ENCODE measurements around the gene FAM107B. TPM values are rescaled to one million over a fixed set of nuclear protein-coding genes. Genes with fewer than 3 reads are reported as not detected.

The FAM107B gene
- total and polyA plus RNA-seq, 10 of the 15 experiments (the other 5 are each of a cell fraction or from before 2014, with no cell fraction given): 22.9 to 162 (median 86.6) TPM

- TF ChIP-seq CEBPB (IDR thresholded peaks at IDR 0.05; ENCODE audit: borderline replicate concordance in 1 of 2, low read depth in 2 of 2, low read length in 2 of 2) (no peak), TBL1XR1 (IDR thresholded peaks at IDR 0.05; ENCODE audit: low read depth, low read length) (no peak), NR2C1 (IDR thresholded peaks at IDR 0.05) (0 out of 2 replicates have a peak, but pooled peaks have one; percentile 0), ZNF592 (IDR thresholded peaks at IDR 0.05) (no peak), MYB (IDR thresholded peaks at IDR 0.05; ENCODE audit: borderline replicate concordance, low read depth, low read length) (no peak), ZZZ3 (IDR thresholded peaks at IDR 0.05; ENCODE audit: control insufficient read depth, insufficient read length, low read depth) (no peak), ZSCAN29 (IDR thresholded peaks at IDR 0.05) (no peak), TCF12 (IDR thresholded peaks at IDR 0.05; ENCODE audit: low read depth, low read length) (0 out of 2 replicates have a peak, but pooled peaks have one; percentile 5), CREB1 (IDR thresholded peaks at IDR 0.05; ENCODE audit: low read depth) (no peak), ZBTB11 (CRISPR knock-in tag; IDR thresholded peaks at IDR 0.05) (no peak), EED (IDR thresholded peaks at IDR 0.05; ENCODE audit: low read depth) (peak; percentile 71; the same call in 1 of the 2 replicates), E2F8 (IDR thresholded peaks at IDR 0.05; ENCODE audit: low read depth, partially characterized antibody) (no peak), SMARCA5 (IDR thresholded peaks at IDR 0.05) (no peak), HDGF (IDR thresholded peaks at IDR 0.05) (no peak), CHD2 (IDR thresholded peaks at IDR 0.05; ENCODE audit: borderline replicate concordance, low read depth, low read length) (no peak; the same call in 1 of the 2 replicates), PAX8 (IDR thresholded peaks at IDR 0.05) (no peak)
- TF ChIP-seq, protein P1, sequence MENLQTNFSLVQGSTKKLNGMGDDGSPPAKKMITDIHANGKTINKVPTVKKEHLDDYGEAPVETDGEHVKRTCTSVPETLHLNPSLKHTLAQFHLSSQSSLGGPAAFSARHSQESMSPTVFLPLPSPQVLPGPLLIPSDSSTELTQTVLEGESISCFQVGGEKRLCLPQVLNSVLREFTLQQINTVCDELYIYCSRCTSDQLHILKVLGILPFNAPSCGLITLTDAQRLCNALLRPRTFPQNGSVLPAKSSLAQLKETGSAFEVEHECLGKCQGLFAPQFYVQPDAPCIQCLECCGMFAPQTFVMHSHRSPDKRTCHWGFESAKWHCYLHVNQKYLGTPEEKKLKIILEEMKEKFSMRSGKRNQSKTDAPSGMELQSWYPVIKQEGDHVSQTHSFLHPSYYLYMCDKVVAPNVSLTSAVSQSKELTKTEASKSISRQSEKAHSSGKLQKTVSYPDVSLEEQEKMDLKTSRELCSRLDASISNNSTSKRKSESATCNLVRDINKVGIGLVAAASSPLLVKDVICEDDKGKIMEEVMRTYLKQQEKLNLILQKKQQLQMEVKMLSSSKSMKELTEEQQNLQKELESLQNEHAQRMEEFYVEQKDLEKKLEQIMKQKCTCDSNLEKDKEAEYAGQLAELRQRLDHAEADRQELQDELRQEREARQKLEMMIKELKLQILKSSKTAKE (IDR thresholded peaks at IDR 0.05; ENCODE audit: low read depth, poor library complexity, severe bottlenecking): no peak
These were observed 166.2 kb downstream of the FAM107B start (continued) for GRCh38 chr10:14608381-14609001.

Measured in GM12878 (cell line).